ENCODE data around the gene COL9A3. TPM values are rescaled to one million over a fixed set of nuclear protein-coding genes. Genes with fewer than 3 reads are reported as not detected.

COL9A3 gene
- total RNA-seq, 1 donor from 2014 or later: not detected

- H3K4me3 ChIP-seq (ENCODE audit: low read depth, low read length): no peak overlapping the region
- FAIRE-seq (no peak), DNase-seq (ENCODE audit: low read depth) (no peak)
- no peaks in the 10 kb centered on the region for H3K27me3 ChIP-seq (ENCODE audit: control insufficient read depth, insufficient read depth, low read length)
- no peak for TF ChIP-seq CTCF (IDR thresholded peaks at IDR 0.05; ENCODE audit: insufficient read depth, low read length, severe bottlenecking)
- H3K36me3 ChIP-seq (ENCODE audit: control insufficient read depth, insufficient read depth, low read length): peaks cover 10% of the 10 kb centered on the region
Observed at GRCh38 chr20:62801284-62802010, 15.4 kb upstream of the COL9A3 start.

- FAIRE-seq: no peak
- Histone ChIP-seq H3K36me3 (ENCODE audit: control insufficient read depth, insufficient read depth, low read length) (peaks cover 12% of the 10 kb centered on the region), H3K27me3 (ENCODE audit: control insufficient read depth, insufficient read depth, low read length) (no peaks in the 10 kb centered on the region), H3K4me3 (ENCODE audit: low read depth, low read length) (no peak overlapping the region)
- DNase-seq (ENCODE audit: low read depth): no peak
- no peak for TF ChIP-seq CTCF (IDR thresholded peaks at IDR 0.05; ENCODE audit: insufficient read depth, low read length, severe bottlenecking)
Observed at GRCh38 chr20:62802026-62802712, 14.7 kb upstream of the COL9A3 start.

- FAIRE-seq: no peak
- Histone ChIP-seq H3K36me3 (ENCODE audit: control insufficient read depth, insufficient read depth, low read length) (peaks cover 19% of the 10 kb centered on the region), H3K4me3 (ENCODE audit: low read depth, low read length) (peak overlapping the region; percentile 87), H3K27me3 (ENCODE audit: control insufficient read depth, insufficient read depth, low read length) (no peaks in the 10 kb centered on the region)
- TF ChIP-seq CTCF (IDR thresholded peaks at IDR 0.05; ENCODE audit: insufficient read depth, low read length, severe bottlenecking): no peak
- no peak for DNase-seq (ENCODE audit: low read depth)
Observed at GRCh38 chr20:62804021-62804626, 12.7 kb upstream of the COL9A3 start.

GRCh38 chr20:62804627-62805154, 12.2 kb upstream of the COL9A3 start, which contains the start of gene OGFR:
TSS of gene OGFR (plus strand) at chr20:62804835. CDS start at chr20:62804860, 25 bp downstream.
- TF ChIP-seq CTCF (IDR thresholded peaks at IDR 0.05; ENCODE audit: insufficient read depth, low read length, severe bottlenecking): no peak
- FAIRE-seq (no peak), DNase-seq (ENCODE audit: low read depth) (no peak)
- Histone ChIP-seq H3K27me3 (ENCODE audit: control insufficient read depth, insufficient read depth, low read length) (no peaks in the 10 kb centered on the region), H3K36me3 (ENCODE audit: control insufficient read depth, insufficient read depth, low read length) (peaks cover 17% of the 10 kb centered on the region), H3K4me3 (ENCODE audit: low read depth, low read length) (peak within 1 kb of the TSS; percentile 87)

- no peak for DNase-seq (ENCODE audit: low read depth)
- peak overlapping the region; percentile 87 for H3K4me3 ChIP-seq (ENCODE audit: low read depth, low read length)
- peak; percentile 9 for TF ChIP-seq CTCF (IDR thresholded peaks at IDR 0.05; ENCODE audit: insufficient read depth, low read length, severe bottlenecking)
- H3K36me3 ChIP-seq (ENCODE audit: control insufficient read depth, insufficient read depth, low read length): peaks cover 20% of the 10 kb centered on the region
- no peak for FAIRE-seq
- no peaks in the 10 kb centered on the region for H3K27me3 ChIP-seq (ENCODE audit: control insufficient read depth, insufficient read depth, low read length)
Observed at GRCh38 chr20:62805155-62805710, 11.6 kb upstream of the COL9A3 start.

Data from bronchial epithelial cell (primary cell).